Measurements from ENCODE around the gene ARHGAP8. TPM values are rescaled to one million over a fixed set of nuclear protein-coding genes. Genes with fewer than 3 reads are reported as not detected.

ARHGAP8 gene
- total RNA-seq, 6 experiments from 2014 or later, result not detected

DNA sequence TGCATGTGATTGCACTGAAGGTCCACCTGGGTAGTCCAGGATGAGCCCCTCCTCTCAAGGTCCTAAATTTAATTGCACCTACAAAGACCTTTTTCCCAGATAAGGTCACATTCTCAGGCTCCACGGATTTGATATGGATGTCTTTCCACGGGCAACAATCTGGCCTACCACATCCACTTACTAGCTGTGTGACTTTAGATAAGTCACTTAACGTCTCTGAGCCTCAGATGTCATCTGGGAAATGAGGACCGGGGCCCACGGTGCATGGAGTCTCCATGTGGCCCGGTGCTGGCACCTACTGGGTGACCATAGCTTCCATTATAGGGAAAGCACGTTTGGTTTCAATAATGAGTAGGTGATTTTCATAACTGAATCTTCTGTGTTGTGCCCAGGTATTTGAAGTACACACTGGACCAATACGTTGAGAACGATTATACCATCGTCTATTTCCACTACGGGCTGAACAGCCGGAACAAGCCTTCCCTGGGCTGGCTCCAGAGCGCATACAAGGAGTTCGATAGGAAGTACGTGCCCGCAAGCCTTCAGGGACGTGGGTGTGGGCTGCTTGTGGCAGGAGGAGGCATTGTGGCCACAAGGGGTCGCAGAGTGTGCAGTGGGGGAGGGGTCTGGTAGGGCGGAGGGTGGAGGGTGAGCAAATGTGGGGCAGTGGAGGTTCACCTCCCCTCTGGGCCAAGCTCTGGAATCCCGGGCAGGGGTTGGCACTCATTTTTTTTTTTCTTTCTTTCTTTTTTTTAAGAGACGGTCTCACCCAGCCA, 55.7 kb downstream of the ARHGAP8 start:
- H3K36me3 Mint-ChIP-seq (ENCODE audit: low read depth), result no peaks in the 10 kb centered on the region
- no peaks in the 10 kb centered on the region for H3K4me1 Mint-ChIP-seq (ENCODE audit: low read depth)
- peak; percentile 51 for TF ChIP-seq CTCF (IDR thresholded peaks at IDR 0.05)
- H3K27me3 Mint-ChIP-seq (ENCODE audit: insufficient read depth), result peaks cover 33% of the 10 kb centered on the region
- DNase-seq, result no peak
- peaks cover 7% of the 10 kb centered on the region; the same call in 1 of the 2 replicates for H3K9me3 Mint-ChIP-seq
- H3K4me3 Mint-ChIP-seq, result no peak overlapping the region
- no peak overlapping the region for H3K27ac Mint-ChIP-seq

DNA sequence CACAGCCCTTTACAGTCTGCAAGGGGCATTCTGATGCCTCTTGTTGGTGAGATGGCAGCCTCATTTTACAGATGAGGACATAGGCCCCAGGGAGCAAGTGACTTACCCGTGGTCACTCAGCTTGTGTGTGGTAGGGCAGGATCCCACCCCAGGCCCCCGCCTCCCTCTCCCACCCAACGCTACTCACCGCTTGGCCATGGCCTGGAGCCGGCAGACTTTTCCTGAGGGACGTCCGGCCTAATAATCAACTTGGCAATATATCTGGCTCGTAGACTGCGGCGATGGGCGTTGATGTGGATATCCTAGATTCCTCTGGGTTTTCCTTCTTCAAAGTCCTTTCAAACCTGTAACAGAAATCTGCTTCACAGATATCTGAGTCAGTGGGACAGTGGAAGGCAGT, 57.1 kb downstream of the ARHGAP8 start:
- Mint-ChIP-seq H3K27ac (no peak overlapping the region), H3K27me3 (ENCODE audit: insufficient read depth) (peaks cover 28% of the 10 kb centered on the region), H3K4me3 (no peak overlapping the region), H3K9me3 (peaks cover 7% of the 10 kb centered on the region; the same call in 1 of the 2 replicates), H3K4me1 (ENCODE audit: low read depth) (no peaks in the 10 kb centered on the region), H3K36me3 (ENCODE audit: low read depth) (no peaks in the 10 kb centered on the region)
- no peak for TF ChIP-seq CTCF (IDR thresholded peaks at IDR 0.05)
- no peak for DNase-seq

GRCh38 chr22:44811141-44811540, 58.8 kb downstream of the ARHGAP8 start:
- H3K27me3 Mint-ChIP-seq (ENCODE audit: insufficient read depth), result peaks cover 16% of the 10 kb centered on the region
- no peak for TF ChIP-seq CTCF (IDR thresholded peaks at IDR 0.05)
- no peak overlapping the region for H3K27ac Mint-ChIP-seq
- H3K9me3 Mint-ChIP-seq, result peaks cover 7% of the 10 kb centered on the region; the same call in 1 of the 2 replicates
- no peak for DNase-seq
- H3K4me3 Mint-ChIP-seq, result no peak overlapping the region
- no peaks in the 10 kb centered on the region for H3K4me1 Mint-ChIP-seq (ENCODE audit: low read depth)
- H3K36me3 Mint-ChIP-seq (ENCODE audit: low read depth), result no peaks in the 10 kb centered on the region

GRCh38 chr22:44813416-44813815, 61.0 kb downstream of the ARHGAP8 start:
- no peaks in the 10 kb centered on the region for H3K36me3 Mint-ChIP-seq (ENCODE audit: low read depth)
- H3K4me1 Mint-ChIP-seq (ENCODE audit: low read depth), result no peaks in the 10 kb centered on the region
- no peak overlapping the region for H3K4me3 Mint-ChIP-seq
- H3K27me3 Mint-ChIP-seq (ENCODE audit: insufficient read depth), result peaks cover 13% of the 10 kb centered on the region
- H3K9me3 Mint-ChIP-seq, result peaks cover 7% of the 10 kb centered on the region; the same call in 1 of the 2 replicates
- DNase-seq, result no peak
- TF ChIP-seq CTCF (IDR thresholded peaks at IDR 0.05), result no peak
- H3K27ac Mint-ChIP-seq, result no peak overlapping the region

DNA sequence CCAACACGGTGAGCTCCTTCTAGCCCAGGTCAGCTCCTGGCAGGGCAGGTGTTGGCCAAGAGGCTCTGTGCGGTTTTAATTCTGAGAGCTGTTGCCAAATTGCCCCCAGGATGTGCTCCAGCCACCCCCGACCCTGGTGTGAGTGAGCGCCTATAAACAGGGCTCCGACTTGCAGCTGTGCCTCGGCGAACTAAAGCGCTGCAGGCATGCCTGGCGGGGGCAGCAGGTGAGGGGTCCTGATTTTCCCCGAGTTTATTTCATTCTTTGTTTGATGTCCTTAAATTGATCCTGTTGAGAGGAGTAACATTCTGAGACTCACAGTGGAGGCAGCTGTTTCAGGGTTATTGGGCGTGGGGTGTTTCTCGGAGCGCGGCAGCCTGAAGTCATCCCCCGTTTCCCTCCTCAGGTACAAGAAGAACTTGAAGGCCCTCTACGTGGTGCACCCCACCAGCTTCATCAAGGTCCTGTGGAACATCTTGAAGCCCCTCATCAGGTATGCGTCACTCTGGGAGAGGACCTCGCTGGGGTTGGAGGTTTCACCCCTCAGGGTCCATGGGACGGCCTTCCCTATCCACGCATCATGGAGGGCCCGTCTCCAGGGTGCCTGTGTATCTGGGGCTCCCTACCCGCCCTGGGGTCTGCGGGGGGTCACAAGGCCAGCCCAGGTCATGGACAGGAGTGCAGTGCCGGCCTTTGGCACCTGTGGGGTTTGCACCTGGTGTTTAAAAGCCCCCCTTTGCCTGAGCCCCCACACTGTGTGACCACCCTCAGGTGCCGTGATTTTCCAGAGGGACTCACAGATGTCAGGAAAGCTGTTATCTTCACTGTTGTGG, 62.1 kb downstream of the ARHGAP8 start:
- no peak overlapping the region for H3K4me3 Mint-ChIP-seq
- H3K4me1 Mint-ChIP-seq (ENCODE audit: low read depth), result no peaks in the 10 kb centered on the region
- peaks cover 10% of the 10 kb centered on the region; the same call in 1 of the 2 replicates for H3K27me3 Mint-ChIP-seq (ENCODE audit: insufficient read depth)
- H3K36me3 Mint-ChIP-seq (ENCODE audit: low read depth), result no peaks in the 10 kb centered on the region
- no peak for DNase-seq
- no peak for TF ChIP-seq CTCF (IDR thresholded peaks at IDR 0.05)
- H3K27ac Mint-ChIP-seq, result no peak overlapping the region
- H3K9me3 Mint-ChIP-seq, result peaks cover 7% of the 10 kb centered on the region; the same call in 1 of the 2 replicates
